CD4-positive, alpha-beta T cell treated with Interleukin-4 for 4 hours (primary cell): ENCODE results near the gene SLC4A2.
A peak's percentile ranks its signal among the peaks of the same experiment; 100 is the strongest.

Source experiments
- DNase-seq: peaks from one replicate; pipeline ENCODE4 v3.0.0-alpha.2; 2020

Gene SLC4A2

GRCh38 chr7:151045262-151045661, 14.1 kb upstream of the SLC4A2 start:
- no peak for DNase-seq

GRCh38 chr7:151045967-151046366, 13.4 kb upstream of the SLC4A2 start:
- no peak for DNase-seq

- no peak for DNase-seq
These were observed 12.5 kb upstream of the SLC4A2 start for GRCh38 chr7:151046603-151047573.

GRCh38 chr7:151047976-151048815, 11.2 kb upstream of the SLC4A2 start, which contains the start of gene ASIC3:
ASIC3 (plus strand) TSS chr7:151048531; CDS start chr7:151048886, 355 bp downstream.
- DNase-seq: no peak

- DNase-seq: no peak
These were observed 10.4 kb upstream of the SLC4A2 start for GRCh38 chr7:151048911-151049463.

GRCh38 chr7:151051108-151051507, 8.3 kb upstream of the SLC4A2 start:
- peak; percentile 10 for DNase-seq

- DNase-seq: no peak
These were observed 6.3 kb upstream of the SLC4A2 start for GRCh38 chr7:151053096-151053495.

GRCh38 chr7:151053751-151054150, 5.6 kb upstream of the SLC4A2 start:
- DNase-seq: no peak

GRCh38 chr7:151056283-151056665, 3.1 kb upstream of the SLC4A2 start:
- DNase-seq: no peak

- DNase-seq: no peak
These were observed 2.5 kb upstream of the SLC4A2 start for GRCh38 chr7:151056666-151057505.

- DNase-seq: no peak
These were observed 1.8 kb upstream of the SLC4A2 start, which contains the start of gene CDK5 for GRCh38 chr7:151057506-151057988. CDK5 (minus strand) TSS chr7:151057897; CDS start chr7:151057848, 49 bp downstream.

GRCh38 chr7:151057989-151058780, 1.2 kb upstream of the SLC4A2 start:
- DNase-seq: peak; percentile 99

GRCh38 chr7:151058781-151059366, 515 bp upstream of the SLC4A2 start:
- DNase-seq: no peak

GRCh38 chr7:151060113-151060415, 675 bp downstream of the SLC4A2 start:
- DNase-seq: no peak

GRCh38 chr7:151060416-151061212, 1.2 kb downstream of the SLC4A2 start:
- DNase-seq: no peak

- no peak for DNase-seq
These were observed 2.1 kb downstream of the SLC4A2 start for GRCh38 chr7:151061213-151062110.

GRCh38 chr7:151062111-151062398, 2.7 kb downstream of the SLC4A2 start:
- DNase-seq: no peak

- DNase-seq: no peak
These were observed 3.2 kb downstream of the SLC4A2 start for GRCh38 chr7:151062399-151063211.
